ENCODE data around the gene MED16.
"Not testable (repeated sequence)": the region's sequence is repeated elsewhere in the genome, so short reads cannot be mapped to it uniquely, and the experiment has no call there.

The MED16 gene

GRCh38 chr19:885536-886224, 7.3 kb downstream of the MED16 start:
- DNase-seq: no peak

DNA sequence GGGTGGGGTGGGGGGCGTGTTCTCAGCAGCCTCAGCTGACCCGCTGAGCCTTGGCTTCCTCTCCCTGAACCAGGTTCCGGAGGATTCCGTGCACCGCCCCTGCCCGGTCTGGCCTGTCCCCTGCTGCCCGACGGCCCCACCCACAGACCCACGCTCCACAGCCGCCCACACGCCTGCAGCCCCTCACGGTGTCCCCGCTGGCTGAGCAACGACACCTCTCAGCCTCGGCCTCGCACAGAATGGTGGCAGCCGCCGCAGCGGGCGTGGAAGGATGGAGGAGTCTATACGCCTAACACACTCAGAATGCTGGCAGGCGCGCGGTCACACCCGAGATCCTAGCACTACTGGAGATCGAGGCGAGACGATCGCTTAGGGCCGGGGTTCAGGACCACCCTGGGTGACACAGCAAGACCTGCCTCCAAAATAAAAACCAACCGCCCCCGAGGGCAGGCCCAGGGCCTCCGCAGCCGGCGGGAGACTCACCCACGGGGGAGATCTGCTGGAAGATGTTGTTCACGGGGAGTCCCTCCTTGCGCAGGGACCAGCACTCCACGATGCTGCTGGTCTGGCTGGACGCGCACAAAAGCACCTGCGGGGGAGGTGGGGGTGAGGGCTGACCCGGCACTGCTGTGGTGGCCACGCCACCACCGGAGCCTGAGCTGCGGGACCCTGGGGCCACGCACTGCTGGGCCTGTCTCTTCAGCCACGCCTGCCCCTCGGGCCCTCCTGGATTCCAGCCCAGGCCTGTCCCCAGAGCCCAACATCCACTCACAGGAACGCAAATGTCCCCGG, 8.4 kb downstream of the MED16 start:
- no peak for DNase-seq

- DNase-seq: no peak
Measured at GRCh38 chr19:883661-884211, 9.3 kb downstream of the MED16 start.

GRCh38 chr19:882871-883497, 10.0 kb downstream of the MED16 start:
- no peak for DNase-seq

DNA sequence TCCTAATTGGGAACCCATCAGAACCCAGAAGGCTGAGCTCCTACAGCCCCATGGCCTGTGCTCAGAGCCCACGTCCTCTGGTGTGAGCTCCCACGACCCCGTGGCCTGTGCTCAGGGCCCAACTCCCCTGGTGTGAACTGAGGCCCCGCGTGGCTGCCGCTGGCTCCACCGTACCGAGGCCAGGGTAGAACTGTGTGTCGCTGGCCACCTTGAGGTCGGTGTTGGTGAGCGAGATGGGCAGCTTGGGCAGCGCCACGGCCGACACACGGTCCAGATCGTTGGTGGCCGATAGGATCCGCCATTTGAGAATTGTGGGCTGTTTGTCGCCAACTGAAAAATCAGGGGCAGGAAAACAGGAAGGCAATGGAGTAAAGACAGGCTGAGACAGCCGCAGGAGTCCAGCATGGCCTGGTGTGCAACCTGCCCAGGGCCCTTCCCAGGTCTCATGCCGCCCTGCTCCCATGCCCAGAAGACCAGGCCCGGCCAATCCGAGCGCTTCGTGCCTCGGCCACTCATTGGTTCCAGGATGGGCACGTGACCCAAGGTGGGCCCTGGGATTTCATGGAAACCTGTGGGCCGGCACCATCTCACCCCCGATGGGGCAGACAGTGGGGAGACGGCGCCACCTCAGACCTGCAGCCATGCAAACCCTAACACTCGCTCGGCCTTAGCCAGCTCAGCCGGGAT, 11.5 kb downstream of the MED16 start:
- DNase-seq: no peak

- no peak for DNase-seq
Measured at GRCh38 chr19:879711-880438, 13.1 kb downstream of the MED16 start.

DNA sequence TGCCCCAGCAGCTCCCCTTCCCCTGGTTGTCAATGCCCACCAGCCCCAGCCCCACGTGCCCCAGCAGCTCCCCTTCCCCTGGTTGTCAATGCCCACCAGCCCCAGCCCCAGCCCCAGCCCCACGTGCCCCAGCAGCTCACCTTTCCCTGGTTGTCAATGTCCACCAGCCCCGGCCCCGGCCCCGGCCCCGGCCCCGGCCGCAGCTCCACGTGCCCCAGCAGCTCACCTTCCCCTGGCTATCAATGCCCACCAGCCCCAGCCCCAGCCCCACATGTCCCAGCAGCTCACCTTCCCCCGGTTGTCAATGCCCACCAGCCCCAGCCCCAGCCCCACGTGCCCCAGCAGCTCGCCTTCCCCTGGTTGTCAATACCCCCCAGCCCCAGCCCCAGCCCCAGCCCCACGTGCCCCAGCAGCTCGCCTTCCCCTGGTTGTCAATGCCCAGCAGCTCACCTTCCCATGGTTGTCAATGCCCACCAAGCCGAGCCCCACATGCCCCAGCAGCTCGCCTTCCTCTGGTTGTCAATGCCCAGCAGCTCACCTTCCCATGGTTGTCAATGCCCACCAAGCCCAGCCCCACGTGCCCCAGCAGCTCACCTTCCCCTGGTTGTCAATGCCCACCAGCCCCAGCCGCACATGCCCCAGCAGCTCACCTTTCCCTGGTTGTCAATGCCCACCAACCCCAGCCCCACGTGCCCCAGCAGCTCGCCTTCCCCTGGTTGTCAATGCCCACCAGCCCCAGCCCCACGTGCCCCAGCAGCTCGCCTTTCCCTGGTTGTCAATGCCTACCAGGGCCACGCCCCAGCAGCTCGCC, 14.0 kb downstream of the MED16 start:
- not testable (repeated sequence) for DNase-seq

GRCh38 chr19:877992-878660, 14.9 kb downstream of the MED16 start:
- DNase-seq: not testable (repeated sequence)

DNA sequence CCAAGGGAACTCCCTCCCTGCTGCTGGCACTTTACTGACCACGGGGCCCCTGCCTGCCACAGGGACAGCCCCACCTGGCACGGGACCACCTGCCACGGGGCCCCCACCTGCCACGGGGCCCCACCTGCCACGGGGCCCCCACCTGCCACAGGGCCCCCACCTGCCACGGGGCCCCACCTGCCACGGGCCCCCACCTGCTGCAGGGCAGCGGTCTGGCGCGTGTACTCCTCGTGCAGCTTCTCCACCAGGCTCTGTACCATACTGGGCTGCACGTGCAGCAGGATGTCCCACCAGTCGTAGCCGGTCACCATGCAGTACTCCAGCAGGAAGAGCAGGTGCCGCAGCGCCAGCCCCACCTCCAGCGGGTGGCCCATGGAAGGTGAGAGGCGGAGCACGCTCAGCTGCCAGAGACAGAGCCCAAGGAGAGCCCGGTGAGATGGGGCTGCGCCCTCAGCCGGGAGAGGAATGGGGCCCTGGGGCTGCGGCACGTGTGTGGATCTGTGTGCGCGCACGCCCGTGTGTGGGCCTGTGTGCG, 16.1 kb downstream of the MED16 start:
- DNase-seq: no peak

DNA sequence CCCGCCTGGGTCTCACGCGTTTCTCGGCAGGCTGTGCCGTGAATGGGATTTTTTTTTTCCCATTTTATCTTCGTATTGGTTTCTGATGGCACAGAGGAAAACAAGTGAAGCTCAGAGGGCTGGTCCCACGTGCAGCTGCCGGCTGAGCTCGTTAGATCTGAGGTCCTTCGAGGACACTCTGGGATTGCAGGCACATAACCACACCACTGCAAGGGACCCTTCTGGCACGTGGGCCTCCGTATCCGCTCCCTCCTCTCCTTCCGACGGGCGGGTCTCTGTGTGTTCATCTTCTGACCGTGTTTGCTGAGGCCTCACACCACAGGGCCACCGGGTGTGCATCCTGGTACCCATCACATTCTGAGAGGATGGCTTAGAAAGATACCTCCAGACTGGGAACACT, 16.9 kb downstream of the MED16 start:
- DNase-seq: no peak

DNA sequence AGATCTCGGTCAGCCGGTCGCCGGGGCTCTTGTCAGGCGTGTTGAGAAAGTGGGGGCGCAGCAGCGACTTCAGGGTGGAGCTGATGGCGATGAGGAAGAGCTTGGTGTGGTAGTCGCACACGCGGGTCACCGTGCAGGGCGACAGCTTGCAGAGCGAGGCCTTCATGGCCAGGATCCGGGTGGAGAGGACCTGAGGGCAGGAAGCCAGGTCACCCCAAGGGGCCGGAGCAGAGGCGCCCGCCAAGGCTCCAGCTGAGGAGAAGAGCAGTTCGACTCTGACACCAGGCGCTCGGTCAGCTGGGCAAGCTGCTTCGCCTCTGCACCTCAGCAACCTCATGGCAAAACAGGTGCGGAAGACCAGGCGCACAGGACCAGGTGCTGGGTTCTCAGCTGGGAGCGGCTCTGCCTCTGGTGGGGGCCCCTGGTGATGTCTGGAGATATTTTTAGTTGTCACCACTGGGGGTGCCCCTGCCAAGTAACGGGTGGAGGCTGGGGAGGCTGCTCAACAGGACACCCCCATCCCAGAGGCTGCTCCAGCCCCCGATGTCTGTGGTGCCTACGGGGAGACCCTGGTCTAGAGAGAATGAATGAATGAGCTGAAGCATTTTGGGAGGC, 17.6 kb downstream of the MED16 start:
- no peak for DNase-seq

DNA sequence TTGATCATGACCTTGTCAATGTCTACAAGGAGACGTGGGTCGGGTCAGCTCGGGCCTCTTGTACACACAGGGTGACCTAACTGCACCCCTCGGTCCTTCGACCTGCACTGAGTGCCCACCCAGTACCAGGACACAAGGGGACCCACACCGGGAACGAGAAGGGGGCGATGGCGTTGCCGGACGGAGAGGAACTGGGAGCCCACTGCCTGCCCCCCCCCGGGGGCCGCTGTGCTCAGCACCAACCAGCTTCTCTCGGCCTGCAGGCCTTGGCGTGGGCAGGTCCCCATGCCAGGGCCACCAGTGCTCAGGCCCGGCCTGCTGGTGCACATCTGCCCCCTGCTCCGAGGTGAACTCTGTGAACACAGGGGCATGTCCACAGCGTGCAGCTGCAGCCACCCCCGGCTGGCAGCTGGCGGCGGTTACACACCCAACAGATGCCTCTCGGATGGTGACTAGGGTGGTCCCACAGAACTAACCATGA, 19.4 kb downstream of the MED16 start:
- no peak for DNase-seq

DNA sequence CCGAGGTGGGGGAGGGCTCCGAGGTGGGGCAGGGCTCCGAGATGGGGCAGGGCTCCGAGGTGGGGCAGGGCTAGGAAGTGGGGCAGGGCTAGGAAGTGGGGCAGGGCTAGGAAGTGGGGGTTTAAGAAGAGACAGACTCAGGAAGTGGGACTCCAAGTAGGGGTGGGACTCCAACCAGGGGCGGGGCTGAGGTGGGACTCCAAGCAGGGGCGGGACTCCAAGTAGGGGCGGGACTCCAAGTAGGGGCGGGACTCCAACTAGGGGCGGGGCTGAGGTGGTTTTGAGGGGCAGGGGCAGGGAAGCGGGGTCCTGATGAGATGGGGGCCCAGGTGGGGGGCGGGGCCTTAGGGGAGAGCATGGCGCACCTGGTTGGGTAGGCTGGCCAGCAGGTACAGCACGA, 19.9 kb downstream of the MED16 start:
- no peak for DNase-seq

DNA sequence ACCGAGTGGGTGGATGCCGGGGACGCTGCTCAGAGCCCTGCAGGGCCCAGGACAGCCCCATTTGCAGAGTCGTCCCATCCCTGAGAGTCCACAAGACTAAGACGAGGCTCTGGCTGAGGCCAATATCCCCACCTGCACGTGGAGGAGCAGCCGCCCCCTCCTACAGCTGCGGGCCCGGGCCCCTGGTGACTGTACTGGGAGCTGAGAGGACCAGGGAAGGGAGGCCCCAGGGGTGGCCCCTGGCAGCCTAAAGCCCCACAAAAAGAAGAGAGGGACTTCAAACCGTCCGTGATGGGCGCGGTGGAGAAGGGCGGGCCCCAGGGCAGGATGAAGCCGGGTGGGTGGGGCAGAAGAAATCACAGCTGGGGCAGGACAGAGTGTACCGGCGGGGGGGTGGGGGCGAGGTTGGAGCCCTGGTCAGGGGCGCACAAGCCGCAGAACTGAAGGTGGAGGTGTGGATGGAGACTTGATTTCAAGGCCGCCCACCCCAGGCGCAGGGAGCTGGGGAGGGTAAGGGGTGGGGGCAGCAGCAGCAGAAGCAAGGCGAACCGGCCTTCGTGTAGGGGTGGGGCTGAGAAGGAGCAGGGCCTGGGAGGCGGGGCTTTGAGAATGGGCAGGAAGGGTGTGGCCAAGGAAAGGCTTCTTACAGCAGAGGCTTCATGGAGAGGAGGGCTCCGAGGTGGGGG, 20.6 kb downstream of the MED16 start:
- no peak for DNase-seq

- no peak for DNase-seq
Measured at GRCh38 chr19:871446-872265, 21.3 kb downstream of the MED16 start.

DNA sequence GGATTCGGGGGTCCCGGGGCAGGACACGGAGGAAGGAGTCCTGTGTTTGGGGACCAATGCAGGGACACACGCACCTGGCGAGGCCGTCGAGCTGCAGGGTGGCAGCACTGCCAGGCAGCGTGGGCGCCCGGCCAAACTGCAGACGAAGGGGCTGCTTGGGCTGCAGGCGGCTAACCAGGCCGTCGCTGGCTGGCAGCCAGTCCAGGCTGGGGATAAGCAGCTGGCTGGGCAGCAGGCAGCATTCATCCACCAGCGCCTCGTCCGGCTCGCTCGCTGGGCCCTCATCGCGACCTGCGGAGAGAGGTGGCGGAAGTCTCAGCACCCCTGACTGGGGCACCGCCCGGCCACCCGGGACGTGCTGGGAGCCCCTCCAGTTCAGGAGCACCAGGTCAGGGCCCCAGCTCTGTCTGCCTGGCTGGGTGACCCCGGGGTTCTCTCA, 22.0 kb downstream of the MED16 start:
- DNase-seq: peak; percentile 88

- no peak for DNase-seq
Measured at GRCh38 chr19:870314-870713, 22.7 kb downstream of the MED16 start.

Measured in NCI-H1092 (cell line).